HL-60 (cell line): Measurements from ENCODE around the gene KIAA0930.
A peak's percentile ranks its signal among the peaks of the same experiment; 100 is the strongest.

ENCODE experiments used
- DNase-seq, 2 experiments: peaks; one replicate each; pipeline ENCODE4 v3.0.0-alpha.2; 2010 to 2020; ENCODE audit warnings: low read depth in 1 of 2, low spot score in 1 of 2
- H3K27ac ChIP-seq: fragments of 250-450 bp; sonication (Bioruptor Pico); replicated peaks from 2 replicates; pipeline ENCODE4 v1.5.1; 2020; ENCODE audit warnings: mild to moderate bottlenecking, moderate library complexity
- H3K27me3 ChIP-seq: fragments of 250-450 bp; sonication (Bioruptor Pico); 2 replicates; pipeline ENCODE4 v1.5.1; 2021; ENCODE audit warnings: mild to moderate bottlenecking, moderate library complexity; ENCODE audit not compliant: insufficient read depth, poor library complexity, severe bottlenecking
- H3K4me3 ChIP-seq: replicated peaks from 2 replicates; pipeline ENCODE4 v1.5.1; 2011; ENCODE audit warnings: mild to moderate bottlenecking, control low read depth, low read length; ENCODE audit not compliant: insufficient read depth
- GABPA ChIP-seq: IDR thresholded peaks from 2 replicates; pipeline ENCODE4 v1.6.1; 2012; ENCODE audit warnings: low read depth
- POLR2AphosphoS5 ChIP-seq: IDR thresholded peaks from 2 replicates; pipeline ENCODE4 v1.6.1; 2012; ENCODE audit warnings: low read depth
- SPI1 ChIP-seq: IDR thresholded peaks from 2 replicates; pipeline ENCODE4 v1.6.1; 2012; ENCODE audit warnings: low read depth, mild to moderate bottlenecking, borderline replicate concordance
- TF ChIP-seq, protein P1 (sequence below): IDR thresholded peaks from 2 replicates; pipeline ENCODE4 v1.6.1; 2012; ENCODE audit warnings: low read depth; ENCODE audit not compliant: insufficient replicate concordance
- TF ChIP-seq, protein P2 (sequence below): IDR thresholded peaks from one replicate; pipeline ENCODE4 v1.5.1; 2011; ENCODE audit warnings: low read length, control low read depth, inconsistent platforms; ENCODE audit not compliant: insufficient read depth

KIAA0930 gene

DNA sequence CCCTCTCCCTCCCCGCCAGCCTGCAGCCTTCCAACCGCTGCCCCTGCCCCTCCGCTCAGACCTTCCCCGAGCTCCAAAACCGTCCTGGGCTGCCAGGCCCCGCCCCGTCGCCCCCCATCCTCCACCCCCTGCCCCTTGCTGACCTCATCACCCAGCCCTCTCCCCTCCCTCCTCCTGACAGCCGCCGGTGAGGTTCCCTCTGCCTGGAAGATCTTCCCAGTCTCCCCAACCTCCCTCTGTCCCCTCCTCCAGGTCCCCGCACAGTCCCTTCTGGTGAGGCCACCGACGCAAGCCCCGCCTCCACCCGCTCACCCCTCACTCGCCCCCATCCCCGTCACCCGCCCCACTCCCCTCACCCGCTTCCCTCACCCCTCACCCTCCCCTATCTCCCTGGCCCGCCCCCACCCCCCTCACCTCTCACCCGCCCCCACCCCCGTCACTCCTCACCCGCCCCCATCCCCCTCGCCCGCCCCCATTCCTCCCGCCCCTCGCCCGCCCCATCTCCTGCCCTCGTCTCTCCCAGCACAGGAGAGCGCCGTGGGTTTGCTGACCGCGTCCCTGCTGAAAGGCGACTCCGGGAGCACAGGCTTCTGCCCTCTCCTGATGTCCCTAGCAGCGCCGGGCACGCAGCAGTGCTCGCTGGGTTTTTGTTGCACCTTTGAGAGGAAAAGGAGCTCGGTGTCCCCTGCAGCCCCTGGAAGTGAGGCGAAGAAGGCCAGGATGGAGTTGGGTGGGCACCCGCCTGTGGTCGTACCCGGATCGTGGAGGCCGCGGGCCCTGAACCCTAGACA lies 27.7 kb upstream of the KIAA0930 start:
- DNase-seq: no peak
- no peaks in the 10 kb centered on the region for H3K27me3 ChIP-seq
- TF ChIP-seq, protein P1, sequence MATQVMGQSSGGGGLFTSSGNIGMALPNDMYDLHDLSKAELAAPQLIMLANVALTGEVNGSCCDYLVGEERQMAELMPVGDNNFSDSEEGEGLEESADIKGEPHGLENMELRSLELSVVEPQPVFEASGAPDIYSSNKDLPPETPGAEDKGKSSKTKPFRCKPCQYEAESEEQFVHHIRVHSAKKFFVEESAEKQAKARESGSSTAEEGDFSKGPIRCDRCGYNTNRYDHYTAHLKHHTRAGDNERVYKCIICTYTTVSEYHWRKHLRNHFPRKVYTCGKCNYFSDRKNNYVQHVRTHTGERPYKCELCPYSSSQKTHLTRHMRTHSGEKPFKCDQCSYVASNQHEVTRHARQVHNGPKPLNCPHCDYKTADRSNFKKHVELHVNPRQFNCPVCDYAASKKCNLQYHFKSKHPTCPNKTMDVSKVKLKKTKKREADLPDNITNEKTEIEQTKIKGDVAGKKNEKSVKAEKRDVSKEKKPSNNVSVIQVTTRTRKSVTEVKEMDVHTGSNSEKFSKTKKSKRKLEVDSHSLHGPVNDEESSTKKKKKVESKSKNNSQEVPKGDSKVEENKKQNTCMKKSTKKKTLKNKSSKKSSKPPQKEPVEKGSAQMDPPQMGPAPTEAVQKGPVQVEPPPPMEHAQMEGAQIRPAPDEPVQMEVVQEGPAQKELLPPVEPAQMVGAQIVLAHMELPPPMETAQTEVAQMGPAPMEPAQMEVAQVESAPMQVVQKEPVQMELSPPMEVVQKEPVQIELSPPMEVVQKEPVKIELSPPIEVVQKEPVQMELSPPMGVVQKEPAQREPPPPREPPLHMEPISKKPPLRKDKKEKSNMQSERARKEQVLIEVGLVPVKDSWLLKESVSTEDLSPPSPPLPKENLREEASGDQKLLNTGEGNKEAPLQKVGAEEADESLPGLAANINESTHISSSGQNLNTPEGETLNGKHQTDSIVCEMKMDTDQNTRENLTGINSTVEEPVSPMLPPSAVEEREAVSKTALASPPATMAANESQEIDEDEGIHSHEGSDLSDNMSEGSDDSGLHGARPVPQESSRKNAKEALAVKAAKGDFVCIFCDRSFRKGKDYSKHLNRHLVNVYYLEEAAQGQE: no peak
- TF ChIP-seq POLR2AphosphoS5 (no peak), SPI1 (no peak)
- TF ChIP-seq, protein P2, sequence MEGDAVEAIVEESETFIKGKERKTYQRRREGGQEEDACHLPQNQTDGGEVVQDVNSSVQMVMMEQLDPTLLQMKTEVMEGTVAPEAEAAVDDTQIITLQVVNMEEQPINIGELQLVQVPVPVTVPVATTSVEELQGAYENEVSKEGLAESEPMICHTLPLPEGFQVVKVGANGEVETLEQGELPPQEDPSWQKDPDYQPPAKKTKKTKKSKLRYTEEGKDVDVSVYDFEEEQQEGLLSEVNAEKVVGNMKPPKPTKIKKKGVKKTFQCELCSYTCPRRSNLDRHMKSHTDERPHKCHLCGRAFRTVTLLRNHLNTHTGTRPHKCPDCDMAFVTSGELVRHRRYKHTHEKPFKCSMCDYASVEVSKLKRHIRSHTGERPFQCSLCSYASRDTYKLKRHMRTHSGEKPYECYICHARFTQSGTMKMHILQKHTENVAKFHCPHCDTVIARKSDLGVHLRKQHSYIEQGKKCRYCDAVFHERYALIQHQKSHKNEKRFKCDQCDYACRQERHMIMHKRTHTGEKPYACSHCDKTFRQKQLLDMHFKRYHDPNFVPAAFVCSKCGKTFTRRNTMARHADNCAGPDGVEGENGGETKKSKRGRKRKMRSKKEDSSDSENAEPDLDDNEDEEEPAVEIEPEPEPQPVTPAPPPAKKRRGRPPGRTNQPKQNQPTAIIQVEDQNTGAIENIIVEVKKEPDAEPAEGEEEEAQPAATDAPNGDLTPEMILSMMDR: no peak
- H3K27ac ChIP-seq: no peak overlapping the region
- H3K4me3 ChIP-seq: peak overlapping the region; percentile 59

DNA sequence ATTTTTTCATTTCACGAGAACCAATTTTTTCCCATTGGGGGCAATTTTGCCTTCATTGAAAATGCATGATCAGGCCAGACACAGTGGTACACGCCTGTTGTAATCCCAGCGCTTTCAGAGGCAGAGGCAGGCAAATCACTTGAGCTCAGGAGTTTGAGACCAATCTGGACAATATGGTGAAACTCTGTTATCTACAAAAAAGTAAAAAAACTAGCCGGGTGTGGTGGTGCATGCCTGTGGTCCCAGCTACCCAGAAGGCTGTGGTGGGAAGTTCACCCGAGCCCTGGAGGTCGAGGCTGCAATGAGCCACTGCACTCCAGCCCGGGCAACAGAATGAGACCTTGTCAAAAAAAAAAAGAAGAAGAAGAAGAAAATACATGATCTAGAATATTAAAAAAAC lies 24.8 kb upstream of the KIAA0930 start:
- no peaks in the 10 kb centered on the region for H3K27me3 ChIP-seq
- no peak for DNase-seq

GRCh38 chr22:45263463-45264269 lies 23.0 kb upstream of the KIAA0930 start:
- peak overlapping the region; percentile 58 for H3K27ac ChIP-seq
- no peaks in the 10 kb centered on the region for H3K27me3 ChIP-seq
- H3K4me3 ChIP-seq: no peak overlapping the region
- DNase-seq: peak; percentile 77 to 94
- TF ChIP-seq, protein P1: no peak
- TF ChIP-seq, protein P2: peak; percentile 45
- peak; percentile 95 for TF ChIP-seq SPI1
- TF ChIP-seq GABPA: no peak
- no peak; the same call in 1 of the 2 replicates for TF ChIP-seq POLR2AphosphoS5

More for the DNA sequence above, 24.8 kb upstream of the KIAA0930 start:
- H3K27ac ChIP-seq: no peak overlapping the region
- TF ChIP-seq GABPA (no peak), POLR2AphosphoS5 (no peak), SPI1 (no peak)
- TF ChIP-seq, protein P1: no peak
- TF ChIP-seq, protein P2: no peak
- no peak overlapping the region for H3K4me3 ChIP-seq
